CD4-positive, alpha-beta T cell treated with Interleukin-4 for 1 hour (primary cell): ENCODE data around the gene PCDHGB4.
A peak's percentile ranks its signal among the peaks of the same experiment; 100 is the strongest.
"Not testable (repeated sequence)": the region's sequence is repeated elsewhere in the genome, so short reads cannot be mapped to it uniquely, and the experiment has no call there.

Experiments
- DNase-seq, 2 donors: peaks; one replicate each; pipeline ENCODE4 v3.0.0-alpha.2; 2020 to 2022

The PCDHGB4 gene

DNA sequence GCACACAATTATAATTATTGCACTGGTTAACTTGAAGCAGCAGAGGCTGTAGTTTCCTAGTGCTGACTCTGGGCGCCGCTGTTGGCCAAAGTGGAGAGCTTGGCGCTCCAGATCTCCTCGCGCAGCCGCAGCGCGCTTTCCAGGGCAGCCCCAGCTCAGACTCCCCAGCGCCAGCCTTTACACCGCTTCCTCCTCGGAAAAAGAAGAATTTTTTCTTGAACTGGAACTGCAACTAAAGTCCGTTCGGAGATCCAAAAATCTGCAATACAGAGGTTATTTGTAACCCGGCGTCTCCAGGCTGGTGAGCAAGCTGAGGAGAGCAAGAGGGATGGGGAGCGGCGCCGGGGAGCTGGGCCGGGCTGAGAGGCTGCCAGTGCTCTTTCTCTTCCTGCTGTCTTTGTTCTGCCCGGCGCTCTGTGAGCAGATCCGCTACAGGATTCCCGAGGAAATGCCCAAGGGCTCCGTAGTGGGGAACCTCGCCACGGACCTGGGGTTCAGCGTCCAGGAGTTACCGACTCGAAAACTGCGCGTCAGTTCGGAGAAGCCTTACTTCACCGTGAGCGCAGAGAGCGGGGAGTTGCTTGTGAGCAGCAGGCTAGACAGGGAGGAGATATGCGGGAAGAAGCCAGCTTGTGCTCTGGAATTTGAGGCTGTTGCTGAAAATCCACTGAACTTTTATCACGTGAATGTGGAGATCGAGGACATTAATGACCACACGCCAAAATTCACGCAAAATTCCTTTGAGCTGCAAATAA lies at the start of gene PCDHGB4:
Gene PCDHGB4 (plus strand): TSS at position 142 of the 755 bp plus-strand sequence. CDS start 187 bp downstream, at position 329.
- DNase-seq = peak in 1 of 2 donors; percentile 28

DNA sequence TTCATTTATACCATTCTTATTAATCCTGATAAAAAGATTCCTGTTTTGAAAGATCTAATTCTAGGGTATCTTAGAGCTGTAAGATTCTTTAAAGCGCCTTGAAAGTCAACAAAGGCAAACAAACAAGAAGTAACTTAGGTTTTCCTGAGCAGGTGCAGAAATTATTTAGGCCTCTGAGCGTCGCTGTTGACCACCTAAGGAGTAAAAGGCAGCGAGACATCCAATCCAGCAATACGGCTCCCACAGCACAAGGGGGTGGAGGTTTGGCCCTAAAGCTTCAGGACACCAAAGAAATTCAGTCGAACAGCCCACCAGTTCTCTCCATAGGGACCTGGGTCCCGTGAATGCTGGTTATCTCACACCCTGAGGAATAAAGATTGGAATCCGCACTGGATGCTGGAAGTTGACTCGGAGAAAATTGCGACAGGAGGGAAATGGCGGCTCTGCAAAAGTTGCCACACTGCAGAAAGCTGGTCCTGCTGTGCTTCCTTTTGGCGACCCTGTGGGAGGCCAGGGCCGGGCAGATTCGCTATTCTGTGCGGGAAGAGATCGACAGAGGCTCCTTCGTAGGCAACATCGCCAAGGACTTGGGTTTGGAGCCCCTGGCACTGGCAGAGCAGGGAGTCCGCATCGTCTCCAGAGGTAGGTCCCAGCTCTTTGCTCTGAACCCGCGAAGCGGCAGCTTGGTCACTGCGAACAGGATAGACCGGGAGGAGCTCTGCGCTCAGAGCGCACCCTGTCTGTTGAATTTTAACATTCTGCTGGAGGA lies 48.8 kb upstream of the PCDHGB4 start, which contains the start of gene PCDHGA2:
Gene PCDHGA2 (plus strand): TSS at position 223 of the 769 bp plus-strand sequence.
- DNase-seq = no peak

DNA sequence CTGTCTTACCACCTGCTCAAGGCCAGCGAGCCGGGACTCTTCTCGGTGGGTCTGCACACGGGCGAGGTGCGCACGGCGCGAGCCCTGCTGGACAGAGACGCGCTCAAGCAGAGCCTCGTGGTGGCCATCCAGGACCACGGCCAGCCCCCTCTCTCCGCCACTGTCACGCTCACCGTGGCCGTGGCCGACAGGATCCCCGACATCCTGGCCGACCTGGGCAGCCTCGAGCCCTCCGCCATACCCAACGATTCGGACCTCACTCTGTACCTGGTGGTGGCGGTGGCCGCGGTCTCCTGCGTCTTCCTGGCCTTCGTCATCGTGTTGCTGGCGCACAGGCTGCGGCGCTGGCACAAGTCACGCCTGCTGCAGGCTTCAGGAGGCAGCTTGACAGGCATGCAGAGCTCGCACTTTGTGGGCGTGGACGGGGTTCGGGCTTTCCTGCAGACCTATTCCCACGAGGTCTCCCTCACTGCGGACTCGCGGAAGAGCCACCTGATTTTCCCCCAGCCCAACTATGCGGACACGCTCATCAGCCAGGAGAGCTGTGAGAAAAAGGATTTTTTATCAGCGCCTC lies 46.6 kb upstream of the PCDHGB4 start:
- not testable (repeated sequence) for DNase-seq

DNA sequence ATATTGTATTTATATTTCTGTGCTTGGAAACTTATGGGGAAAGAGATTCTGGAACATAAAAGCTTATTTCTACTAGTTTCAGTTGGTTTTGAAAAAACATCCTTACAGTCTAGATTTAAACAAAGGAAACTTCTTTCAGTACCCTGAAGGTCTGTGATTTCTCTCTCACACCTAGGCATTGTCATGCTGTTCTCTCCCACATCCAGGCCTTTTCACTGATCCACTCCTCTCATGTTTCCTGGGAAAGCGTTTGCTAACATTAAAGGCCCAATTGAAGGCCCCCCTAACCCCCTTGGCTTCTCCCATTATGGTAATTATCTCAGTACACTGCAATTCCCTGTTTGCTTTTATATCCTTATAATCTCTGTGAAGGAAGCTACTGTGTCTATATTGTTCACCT lies 44.7 kb upstream of the PCDHGB4 start:
- DNase-seq = no peak

DNA sequence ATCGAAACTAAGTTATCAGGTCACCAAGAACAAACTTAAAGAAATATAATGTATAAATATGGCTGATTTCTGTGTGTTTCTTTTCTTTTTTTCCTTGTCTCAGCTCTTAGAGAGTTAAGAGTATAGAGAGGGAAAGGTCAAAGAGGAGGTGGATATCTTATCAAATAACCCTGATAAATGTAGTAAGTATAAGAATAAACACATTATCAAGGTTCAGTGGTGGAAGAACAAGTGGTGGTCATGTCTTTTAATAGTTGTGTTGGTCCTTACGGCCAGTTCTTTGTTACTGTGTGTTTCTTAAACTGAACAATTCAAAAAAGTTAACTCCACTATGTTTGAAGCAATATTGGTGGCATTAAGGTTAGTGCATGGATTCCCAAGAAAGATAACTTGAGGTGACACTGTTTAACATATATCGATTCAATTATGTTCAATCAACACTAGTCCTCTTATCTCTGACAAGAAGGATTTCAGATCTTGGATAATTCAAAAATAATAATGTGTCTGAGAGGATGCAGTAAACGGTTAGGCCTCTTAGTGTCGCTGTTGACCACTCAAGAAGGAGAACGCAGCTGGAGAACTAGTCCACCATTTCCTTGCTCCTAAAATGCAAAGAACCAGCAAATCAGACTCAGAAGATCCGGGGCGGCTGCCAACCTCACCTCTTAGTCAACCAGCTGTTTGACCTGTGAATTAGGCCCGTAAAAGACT lies 44.1 kb upstream of the PCDHGB4 start, which contains the start of gene PCDHGA3:
Gene PCDHGA3 (plus strand): TSS at position 588 of the 711 bp plus-strand sequence. CDS start 205 bp downstream, outside the sequence.
- no peak for DNase-seq

DNA sequence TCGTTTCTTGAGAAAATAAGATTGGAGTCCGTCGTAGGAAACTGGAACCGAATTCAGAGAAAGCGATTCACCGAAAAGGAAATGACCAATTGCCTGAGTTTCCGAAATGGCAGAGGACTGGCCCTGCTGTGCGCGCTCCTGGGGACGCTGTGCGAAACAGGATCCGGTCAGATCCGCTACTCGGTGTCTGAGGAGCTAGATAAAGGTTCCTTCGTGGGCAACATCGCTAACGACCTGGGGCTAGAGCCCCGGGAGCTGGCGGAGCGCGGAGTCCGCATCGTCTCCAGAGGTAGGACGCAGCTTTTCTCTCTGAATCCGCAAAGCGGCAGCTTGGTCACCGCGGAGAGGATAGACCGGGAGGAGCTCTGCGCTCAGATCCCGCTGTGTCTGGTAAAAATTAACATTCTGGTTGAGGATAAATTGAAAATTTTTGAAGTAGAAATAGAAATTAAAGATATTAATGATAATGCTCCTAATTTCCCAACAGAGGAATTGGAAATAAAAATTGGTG lies 43.5 kb upstream of the PCDHGB4 start:
- DNase-seq = no peak

DNA sequence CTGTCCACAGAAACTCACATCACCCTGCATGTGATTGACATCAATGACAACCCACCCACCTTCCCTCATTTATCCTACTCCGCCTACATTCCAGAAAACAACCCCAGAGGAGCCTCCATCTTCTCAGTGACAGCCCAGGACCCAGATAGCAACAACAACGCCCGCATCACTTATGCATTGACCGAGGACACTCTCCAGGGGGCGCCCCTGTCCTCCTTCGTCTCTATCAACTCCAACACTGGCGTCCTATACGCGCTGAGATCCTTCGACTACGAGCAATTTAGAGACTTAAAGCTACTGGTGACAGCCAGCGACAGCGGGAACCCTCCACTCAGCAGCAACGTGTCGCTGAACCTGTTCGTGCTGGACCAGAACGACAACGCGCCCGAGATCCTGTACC lies 42.2 kb upstream of the PCDHGB4 start:
- no peak for DNase-seq

DNA sequence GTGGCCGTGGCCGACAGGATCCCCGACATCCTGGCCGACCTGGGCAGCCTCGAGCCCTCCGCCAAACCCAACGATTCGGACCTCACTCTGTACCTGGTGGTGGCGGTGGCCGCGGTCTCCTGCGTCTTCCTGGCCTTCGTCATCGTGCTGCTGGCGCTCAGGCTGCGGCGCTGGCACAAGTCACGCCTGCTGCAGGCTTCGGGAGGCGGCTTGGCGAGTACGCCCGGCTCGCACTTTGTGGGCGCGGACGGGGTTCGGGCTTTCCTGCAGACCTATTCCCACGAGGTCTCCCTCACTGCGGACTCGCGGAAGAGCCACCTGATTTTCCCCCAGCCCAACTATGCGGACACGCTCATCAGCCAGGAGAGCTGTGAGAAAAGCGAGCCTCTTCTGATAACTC lies 41.5 kb upstream of the PCDHGB4 start:
- not testable (repeated sequence) for DNase-seq

DNA sequence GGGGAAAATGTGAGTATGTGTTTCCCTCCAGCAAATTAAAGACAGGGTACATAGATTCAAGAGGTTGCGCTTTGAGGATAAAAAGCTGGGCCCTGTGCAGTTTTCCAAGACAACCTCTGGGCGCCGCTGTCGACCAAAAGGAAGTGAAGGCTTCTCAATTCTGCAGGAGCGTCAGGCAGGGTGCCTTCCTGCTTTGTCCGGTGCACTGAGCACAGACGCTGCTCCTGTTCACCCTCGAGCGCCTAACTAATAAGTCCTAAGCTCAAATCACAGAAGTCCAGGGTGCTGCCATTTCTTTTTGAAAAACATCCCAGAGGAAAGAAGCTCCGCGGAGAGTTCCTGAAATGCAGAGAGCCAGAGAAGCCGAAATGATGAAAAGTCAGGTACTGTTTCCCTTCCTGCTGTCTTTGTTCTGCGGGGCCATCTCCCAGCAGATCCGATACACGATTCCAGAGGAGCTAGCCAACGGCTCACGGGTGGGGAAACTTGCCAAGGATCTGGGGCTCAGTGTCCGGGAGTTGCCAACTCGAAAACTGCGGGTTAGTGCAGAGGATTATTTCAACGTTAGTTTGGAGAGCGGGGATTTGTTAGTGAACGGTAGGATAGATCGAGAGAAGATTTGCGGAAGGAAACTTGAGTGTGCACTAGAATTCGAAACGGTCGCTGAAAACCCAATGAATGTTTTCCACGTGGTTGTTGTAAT lies 37.4 kb upstream of the PCDHGB4 start, which contains the start of gene PCDHGB1:
Gene PCDHGB1 (plus strand): TSS at position 183 of the 703 bp plus-strand sequence. CDS start 162 bp downstream, at position 345.
- peak in 1 of 2 donors; percentile 43 for DNase-seq

DNA sequence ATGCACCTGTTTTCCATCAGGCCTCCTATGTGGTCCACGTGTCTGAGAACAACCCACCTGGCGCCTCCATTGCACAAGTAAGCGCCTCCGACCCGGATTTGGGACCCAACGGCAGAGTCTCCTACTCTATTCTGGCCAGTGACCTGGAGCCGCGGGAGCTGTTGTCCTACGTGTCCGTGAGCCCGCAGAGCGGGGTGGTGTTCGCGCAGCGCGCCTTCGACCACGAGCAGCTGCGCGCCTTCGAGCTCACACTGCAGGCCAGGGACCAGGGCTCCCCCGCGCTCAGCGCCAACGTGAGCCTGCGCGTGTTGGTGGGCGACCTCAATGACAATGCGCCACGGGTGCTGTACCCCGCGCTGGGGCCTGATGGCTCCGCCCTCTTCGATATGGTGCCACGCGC lies 35.9 kb upstream of the PCDHGB4 start:
- DNase-seq = no peak

DNA sequence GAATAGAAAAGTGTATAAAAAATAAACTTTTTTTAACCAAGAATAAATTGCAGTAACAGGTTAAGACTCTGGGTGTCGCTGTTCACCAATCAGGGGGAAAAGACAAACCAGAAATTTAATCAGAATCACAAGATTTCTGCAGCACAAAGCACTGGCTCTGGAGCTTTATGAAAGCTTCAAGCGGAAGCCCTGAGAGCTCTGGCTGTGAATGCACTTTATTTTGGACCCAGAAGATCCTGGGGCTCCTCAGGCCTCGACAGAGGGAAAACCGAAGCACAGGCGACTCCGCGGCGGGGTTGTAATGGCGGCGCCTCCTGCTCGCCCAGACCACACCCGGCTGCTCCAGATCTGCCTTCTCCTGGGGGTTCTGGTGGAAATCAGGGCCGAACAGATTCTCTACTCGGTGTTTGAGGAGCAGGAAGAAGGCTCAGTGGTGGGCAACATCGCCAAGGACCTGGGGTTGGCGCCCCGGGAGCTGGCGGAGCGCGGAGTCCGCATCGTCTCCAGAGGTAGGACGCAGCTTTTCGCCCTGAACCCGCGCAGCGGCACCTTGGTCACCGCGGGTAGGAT lies 32.5 kb upstream of the PCDHGB4 start, which contains the start of gene PCDHGA4:
Gene PCDHGA4 (plus strand): TSS at position 122 of the 570 bp plus-strand sequence. CDS start 87 bp downstream, at position 209.
- DNase-seq = peak in 1 of 2 donors; percentile 19

DNA sequence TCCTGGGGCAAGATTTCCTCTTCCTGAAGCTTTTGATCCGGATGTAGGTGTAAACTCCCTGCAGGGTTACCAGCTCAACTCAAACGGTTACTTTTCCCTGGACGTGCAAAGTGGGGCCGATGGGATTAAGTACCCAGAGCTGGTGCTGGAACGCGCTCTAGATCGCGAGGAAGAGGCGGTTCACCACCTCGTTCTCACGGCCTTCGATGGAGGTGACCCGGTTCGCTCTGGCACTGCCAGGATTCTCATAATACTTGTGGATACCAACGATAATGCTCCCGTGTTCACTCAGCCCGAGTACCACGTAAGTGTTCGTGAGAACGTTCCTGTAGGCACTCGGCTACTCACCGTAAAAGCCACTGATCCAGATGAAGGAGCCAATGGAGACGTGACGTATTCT lies 31.9 kb upstream of the PCDHGB4 start:
- no peak for DNase-seq

DNA sequence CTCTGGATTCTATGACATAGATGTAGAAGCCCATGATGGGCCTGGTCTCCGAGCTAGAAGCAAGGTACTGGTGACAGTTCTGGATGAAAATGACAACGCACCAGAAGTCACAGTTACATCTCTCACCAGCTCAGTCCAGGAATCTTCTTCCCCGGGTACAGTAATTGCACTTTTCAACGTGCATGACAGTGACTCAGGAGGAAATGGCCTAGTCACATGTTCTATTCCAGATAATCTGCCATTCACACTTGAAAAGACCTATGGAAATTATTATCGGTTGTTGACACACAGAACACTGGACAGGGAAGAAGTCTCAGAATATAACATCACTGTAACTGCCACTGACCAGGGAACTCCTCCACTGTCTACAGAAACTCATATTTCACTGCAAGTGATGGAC lies 31.4 kb upstream of the PCDHGB4 start:
- DNase-seq = no peak

DNA sequence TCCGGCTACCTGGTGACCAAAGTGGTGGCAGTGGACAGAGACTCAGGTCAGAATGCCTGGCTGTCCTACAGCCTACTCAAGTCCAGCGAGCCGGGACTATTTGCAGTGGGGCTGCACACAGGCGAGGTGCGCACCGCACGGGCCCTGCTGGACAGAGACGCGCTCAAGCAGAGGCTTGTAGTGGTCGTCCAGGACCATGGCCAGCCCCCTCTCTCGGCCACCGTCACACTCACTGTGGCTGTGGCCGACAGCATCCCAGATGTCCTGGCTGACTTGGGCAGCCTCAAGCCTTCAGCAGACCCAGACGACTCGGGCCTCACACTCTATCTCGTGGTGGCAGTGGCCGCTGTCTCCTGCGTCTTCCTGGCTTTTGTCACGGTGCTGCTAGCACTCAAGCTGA lies 30.5 kb upstream of the PCDHGB4 start:
- no peak for DNase-seq

DNA sequence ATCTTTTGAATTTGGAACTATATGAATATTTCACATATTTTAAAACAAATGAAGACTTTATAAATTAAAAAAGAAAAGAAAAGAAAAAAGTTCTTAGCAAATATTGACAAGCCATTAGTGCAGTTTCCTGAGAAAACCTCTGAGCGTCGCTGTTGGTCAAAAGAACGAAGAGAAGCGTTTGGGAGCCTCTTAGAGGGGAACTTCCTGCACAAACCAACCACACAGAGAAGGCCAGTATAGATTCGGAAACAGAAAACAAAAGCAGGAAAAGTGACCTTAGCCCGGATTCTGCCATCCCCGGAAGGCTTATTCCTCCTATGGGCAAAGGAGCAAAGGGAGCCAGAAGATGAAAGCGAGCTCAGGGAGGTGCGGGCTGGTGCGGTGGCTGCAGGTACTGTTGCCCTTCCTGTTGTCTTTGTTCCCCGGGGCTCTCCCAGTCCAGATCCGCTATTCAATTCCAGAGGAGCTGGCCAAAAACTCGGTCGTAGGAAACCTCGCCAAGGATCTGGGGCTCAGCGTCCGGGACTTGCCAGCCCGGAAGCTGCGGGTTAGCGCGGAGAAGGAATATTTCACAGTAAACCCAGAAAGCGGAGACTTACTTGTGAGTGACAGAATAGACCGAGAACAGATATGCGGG lies 27.6 kb upstream of the PCDHGB4 start, which contains the start of gene PCDHGB2:
Gene PCDHGB2 (plus strand): TSS at position 205 of the 637 bp plus-strand sequence. CDS start 142 bp downstream, at position 347.
- DNase-seq = peak in 1 of 2 donors; percentile 49

DNA sequence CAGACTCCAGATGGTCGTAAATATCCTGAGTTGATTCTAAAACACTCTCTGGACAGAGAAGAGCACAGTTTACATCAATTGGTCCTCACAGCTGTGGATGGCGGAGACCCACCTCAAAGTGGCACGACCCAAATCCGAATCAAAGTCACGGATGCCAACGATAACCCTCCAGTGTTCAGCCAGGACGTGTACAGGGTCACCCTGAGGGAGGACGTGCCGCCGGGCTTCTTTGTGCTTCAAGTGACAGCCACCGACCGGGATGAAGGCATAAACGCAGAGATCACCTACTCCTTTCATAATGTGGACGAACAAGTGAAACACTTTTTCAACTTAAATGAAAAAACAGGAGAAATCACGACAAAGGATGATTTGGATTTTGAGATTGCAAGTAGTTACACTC lies 26.8 kb upstream of the PCDHGB4 start:
- DNase-seq = no peak

DNA sequence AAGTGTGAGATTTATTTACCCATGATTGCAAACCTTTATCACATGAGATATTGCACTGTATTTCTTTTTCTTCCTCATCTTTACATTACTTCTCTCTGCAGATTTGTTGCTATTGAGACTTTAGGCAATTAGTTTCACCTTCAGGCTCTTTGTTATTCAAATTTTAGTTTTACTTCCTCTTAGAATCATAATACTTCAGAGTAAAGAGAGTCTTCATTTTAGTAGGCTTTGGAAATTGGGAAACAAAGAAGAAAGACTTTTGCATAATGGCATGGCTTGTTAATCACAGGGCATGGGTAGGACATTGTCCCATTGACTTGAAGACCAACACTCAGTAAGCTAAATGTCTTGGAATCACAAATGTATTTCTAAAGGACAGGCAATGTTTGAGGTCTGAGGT lies 24.8 kb upstream of the PCDHGB4 start:
- DNase-seq = no peak

DNA sequence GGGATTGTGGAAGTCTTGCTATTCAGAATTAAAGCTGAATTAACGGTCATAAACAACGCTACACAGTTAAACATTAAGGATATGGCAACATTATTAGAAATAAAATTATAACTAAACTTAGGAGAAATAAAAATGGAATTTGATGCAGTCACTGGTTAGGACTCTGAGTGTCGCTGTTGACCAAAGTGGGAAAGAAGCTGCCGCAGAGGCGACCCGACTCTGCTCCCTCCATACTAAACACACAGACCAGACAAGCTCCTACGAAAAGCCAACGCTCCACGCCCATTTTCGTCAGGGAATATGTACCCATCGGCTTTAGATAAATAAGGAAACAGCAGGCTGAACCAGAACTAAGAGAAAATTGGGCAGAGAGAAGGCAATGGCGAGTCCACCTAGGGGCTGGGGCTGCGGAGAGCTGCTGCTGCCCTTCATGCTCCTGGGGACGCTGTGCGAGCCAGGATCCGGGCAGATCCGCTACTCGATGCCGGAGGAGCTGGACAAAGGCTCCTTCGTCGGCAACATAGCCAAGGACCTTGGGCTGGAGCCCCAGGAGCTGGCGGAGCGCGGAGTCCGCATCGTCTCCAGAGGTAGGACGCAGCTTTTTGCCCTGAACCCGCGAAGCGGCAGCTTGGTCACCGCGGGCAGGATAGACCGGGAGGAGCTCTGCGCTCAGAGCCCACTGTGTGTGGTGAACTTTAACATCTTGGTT lies 23.4 kb upstream of the PCDHGB4 start, which contains the start of gene PCDHGA5:
Gene PCDHGA5 (plus strand): TSS at position 211 of the 709 bp plus-strand sequence. CDS start 169 bp downstream, at position 380.
- DNase-seq = no peak

DNA sequence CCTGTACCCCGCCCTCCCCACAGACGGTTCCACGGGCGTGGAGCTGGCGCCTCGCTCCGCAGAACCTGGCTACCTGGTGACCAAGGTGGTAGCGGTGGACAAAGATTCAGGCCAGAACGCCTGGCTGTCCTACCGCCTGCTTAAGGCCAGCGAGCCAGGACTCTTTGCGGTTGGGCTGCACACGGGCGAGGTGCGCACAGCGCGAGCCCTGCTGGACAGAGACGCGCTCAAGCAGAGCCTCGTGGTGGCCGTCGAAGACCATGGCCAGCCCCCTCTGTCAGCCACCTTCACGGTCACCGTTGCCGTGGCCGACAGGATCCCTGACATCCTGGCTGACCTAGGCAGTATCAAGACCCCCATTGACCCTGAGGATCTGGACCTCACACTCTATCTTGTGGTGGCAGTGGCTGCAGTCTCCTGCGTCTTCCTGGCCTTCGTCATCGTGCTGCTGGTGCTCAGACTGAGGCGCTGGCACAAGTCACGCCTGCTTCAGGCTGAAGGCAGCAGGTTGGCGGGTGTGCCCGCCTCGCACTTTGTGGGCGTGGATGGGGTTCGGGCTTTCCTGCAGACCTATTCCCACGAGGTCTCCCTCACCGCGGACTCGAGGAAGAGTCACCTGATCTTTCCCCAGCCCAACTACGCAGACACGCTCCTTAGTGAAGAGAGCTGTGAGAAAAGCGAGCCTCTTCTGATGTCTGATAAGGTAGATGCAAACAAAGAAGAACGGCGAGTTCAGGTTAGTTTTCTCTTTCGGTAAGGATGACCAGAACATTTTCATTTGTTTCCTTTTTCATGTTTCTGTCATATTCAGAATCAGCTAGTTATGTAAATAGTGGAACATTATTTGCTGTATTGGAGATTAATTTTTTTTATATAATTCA lies 21.2 kb upstream of the PCDHGB4 start:
- DNase-seq = no peak
